Left lung (tissue), 10 donors: ENCODE measurements around the gene KCTD3. TPM values are rescaled to one million over a fixed set of nuclear protein-coding genes. Genes with fewer than 3 reads are reported as not detected.

Source experiments
- ATAC-seq: fragments of 200-7000 bp; cut with Tn5 transposase; one replicate; pipeline ENCODE4 v1.9.1; 2020; ENCODE audit warnings: moderate library complexity
- DNase-seq, 4 donors: peaks; one replicate each; pipeline ENCODE4 v3.0.0-alpha.2; 2013 to 2020
- H3K27ac ChIP-seq, 2 donors: fragments of 200-600 bp; sonication (generic) in 1 of 2; one replicate each; pipeline versions ENCODE4 v1.5.0 to v1.8.0; 2020 to 2021
- H3K27me3 ChIP-seq, 2 donors: fragments of 200-600 bp; sonication (generic) in 1 of 2; one replicate each; pipeline versions ENCODE4 v1.5.0 to v1.8.0; 2020 to 2021
- H3K36me3 ChIP-seq, 2 donors: fragments of 200-600 bp; sonication (generic) in 1 of 2; one replicate each; pipeline versions ENCODE4 v1.5.0 to v1.8.0; 2020 to 2021
- H3K4me1 ChIP-seq, 2 donors: fragments of 200-600 bp; one replicate each; pipeline ENCODE4 v1.8.0; 2021
- H3K4me3 ChIP-seq, 2 donors: fragments of 200-600 bp; sonication (generic) in 1 of 2; one replicate each; pipeline versions ENCODE4 v1.5.0 to v1.8.0; 2020 to 2021; ENCODE audit warnings: mild to moderate bottlenecking in 1 of 2
- H3K9me3 ChIP-seq, 2 donors: fragments of 200-600 bp; sonication (generic) in 1 of 2; one replicate each; pipeline versions ENCODE4 v1.5.0 to v1.8.0; 2020 to 2021
- CTCF ChIP-seq, 2 donors: fragments of 200-600 bp; sonication (generic) in 1 of 2; IDR thresholded peaks; one replicate each; pipeline versions ENCODE4 v1.5.0 to v1.8.0; 2021; ENCODE audit warnings: antibody characterized with exemption in 2 of 2
- intact Hi-C, 2 donors: fragments of 100-400 bp; cut with DNase I; formaldehyde crosslinking; loops; one replicate each; pipeline versions ENCODE4 v1.11.2 to v1.14.2; 2022
- polyA plus RNA-seq, 6 donors: library from polyadenylated mRNA; unstranded; fragments of 120-200 nt; gene quantifications; one replicate each; pipeline ENCODE4 v1.2.1, GENCODE V29; 2013; ENCODE audit not compliant: insufficient read length in 6 of 6
- total RNA-seq, 2 donors: library from RNA; stranded (reverse); fragmentation: NEBNext Ultra II Directional; extraction: Animal tissue kit (Norgen Biotek cat#: 25700); gene quantifications; one replicate each; pipeline ENCODE4 v1.2.1, GENCODE V29; 2021
- donor health status: DM: no; HTN: yes; CAD: no.
- donor health status: DM: no; HTN: no; CAD: no.

KCTD3 gene
- total and polyA plus RNA-seq, 8 donors: 19.8 to 81.2 (median 68.9) TPM

GRCh38 chr1:215645182-215645581, 78.1 kb downstream of the KCTD3 start:
- intact Hi-C loops: no loop called here
- Histone ChIP-seq H3K27me3 (no peaks in the 10 kb centered on the region), H3K9me3 (no peaks in the 10 kb centered on the region), H3K4me1 (no peaks in the 10 kb centered on the region), H3K36me3 (no peaks in the 10 kb centered on the region), H3K27ac (no peak overlapping the region), H3K4me3 (no peak overlapping the region)
- ATAC-seq: no peak
- TF ChIP-seq CTCF (IDR thresholded peaks at IDR 0.05): no peak
- no peak for DNase-seq

- no peaks in the 10 kb centered on the region for H3K9me3 ChIP-seq
- no peaks in the 10 kb centered on the region for H3K36me3 ChIP-seq
- no peak overlapping the region for H3K27ac ChIP-seq
- TF ChIP-seq CTCF (IDR thresholded peaks at IDR 0.05): no peak
- no peaks in the 10 kb centered on the region for H3K27me3 ChIP-seq
- no peaks in the 10 kb centered on the region for H3K4me1 ChIP-seq
- ATAC-seq (no peak), DNase-seq (no peak)
- intact Hi-C loops: no loop called here
- no peak overlapping the region for H3K4me3 ChIP-seq
Observed at GRCh38 chr1:215645861-215646260, 78.8 kb downstream of the KCTD3 start.

DNA sequence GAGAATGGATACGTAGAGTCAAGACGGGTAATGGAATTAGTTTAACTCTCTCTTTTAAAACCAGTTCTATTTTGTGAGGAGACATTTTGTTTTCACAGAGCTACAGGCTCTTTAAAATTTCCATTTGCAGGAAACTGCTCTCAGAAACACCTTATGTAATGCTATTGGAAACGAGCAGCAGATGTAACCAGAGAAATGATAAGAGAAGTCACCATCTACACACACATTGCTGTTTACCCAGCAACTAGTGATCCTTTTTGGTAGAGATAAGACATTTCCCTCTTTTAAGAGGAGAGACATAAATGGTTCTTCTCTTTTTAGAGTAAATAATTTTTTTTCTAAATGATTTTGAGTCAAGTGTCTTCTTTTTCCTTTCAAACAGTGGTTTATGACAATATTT, 80.6 kb downstream of the KCTD3 start:
- no peak for TF ChIP-seq CTCF (IDR thresholded peaks at IDR 0.05)
- no peak for ATAC-seq
- no peak overlapping the region for H3K4me3 ChIP-seq
- no peaks in the 10 kb centered on the region for H3K9me3 ChIP-seq
- no peaks in the 10 kb centered on the region for H3K4me1 ChIP-seq
- no peak overlapping the region for H3K27ac ChIP-seq
- intact Hi-C loops: no loop called here
- H3K36me3 ChIP-seq: no peaks in the 10 kb centered on the region
- no peaks in the 10 kb centered on the region for H3K27me3 ChIP-seq
- DNase-seq: no peak

- ATAC-seq: no peak
- intact Hi-C loops: no loop called here
- TF ChIP-seq CTCF (IDR thresholded peaks at IDR 0.05): no peak
- no peaks in the 10 kb centered on the region for H3K9me3 ChIP-seq
- H3K4me1 ChIP-seq: no peaks in the 10 kb centered on the region
- no peaks in the 10 kb centered on the region for H3K27me3 ChIP-seq
- H3K36me3 ChIP-seq: no peaks in the 10 kb centered on the region
- H3K4me3 ChIP-seq: no peak overlapping the region
- H3K27ac ChIP-seq: no peak overlapping the region
- no peak for DNase-seq
Observed at GRCh38 chr1:215648957-215649356, 81.9 kb downstream of the KCTD3 start.

DNA sequence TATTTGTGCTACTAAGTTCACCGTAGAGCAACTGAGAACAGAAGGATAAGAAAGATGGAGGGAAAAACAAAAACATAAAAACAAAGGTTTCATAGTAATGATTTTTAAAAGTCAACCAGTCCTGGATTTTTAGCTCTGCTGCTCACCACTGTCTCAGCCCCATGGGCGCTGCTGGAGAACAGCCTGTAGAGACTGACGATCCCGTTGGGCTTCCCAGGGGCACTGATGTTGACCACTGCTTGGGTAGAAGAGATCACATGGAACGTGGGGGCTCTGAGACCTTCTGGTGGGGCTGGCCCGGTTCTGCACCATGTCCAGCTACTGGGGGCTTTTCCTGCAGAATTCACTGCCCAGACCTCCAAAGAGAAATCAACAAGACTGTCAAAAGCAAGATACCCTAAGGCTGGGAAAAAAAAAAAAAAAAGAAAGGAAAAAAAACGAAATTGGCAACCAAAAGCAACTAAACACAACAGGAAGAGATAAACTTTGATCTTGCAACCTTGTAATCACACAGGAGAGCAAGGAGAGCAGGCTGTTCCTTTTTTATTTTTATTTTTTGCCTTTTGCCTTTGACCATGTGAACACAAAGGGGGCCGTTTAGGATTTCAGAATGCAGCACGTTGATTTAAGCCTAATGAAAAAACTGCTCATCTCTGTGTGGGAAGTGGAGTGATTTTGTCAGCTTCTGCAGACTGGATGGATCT, 83.5 kb downstream of the KCTD3 start:
- ATAC-seq: no peak
- no peaks in the 10 kb centered on the region for H3K27me3 ChIP-seq
- intact Hi-C loops: no loop called here

More for the DNA sequence above, 83.5 kb downstream of the KCTD3 start:
- no peaks in the 10 kb centered on the region for H3K36me3 ChIP-seq
- no peaks in the 10 kb centered on the region for H3K9me3 ChIP-seq
- H3K4me3 ChIP-seq: no peak overlapping the region
- no peak for TF ChIP-seq CTCF (IDR thresholded peaks at IDR 0.05)
- no peak for DNase-seq
- no peaks in the 10 kb centered on the region for H3K4me1 ChIP-seq
- H3K27ac ChIP-seq: no peak overlapping the region
